Glutamatergic neuron (in vitro differentiated cells): ENCODE measurements around the gene GAL3ST1. TPM values are rescaled to one million over a fixed set of nuclear protein-coding genes. Genes with fewer than 3 reads are reported as not detected.
A peak's percentile ranks its signal among the peaks of the same experiment; 100 is the strongest.

Experiments used
- DNase-seq: peaks from one replicate; pipeline ENCODE4 v3.0.0; 2022
- H3K27ac Mint-ChIP-seq: one replicate; pipeline ENCODE4 v1.8.0; 2020; ENCODE audit warnings: mild to moderate bottlenecking, mixed read lengths, inconsistent platforms; ENCODE audit not compliant: unreplicated experiment
- H3K27me3 Mint-ChIP-seq: one replicate; pipeline ENCODE4 v1.8.0; 2020; ENCODE audit warnings: mild to moderate bottlenecking, moderate library complexity, mixed read lengths, inconsistent platforms; ENCODE audit not compliant: unreplicated experiment
- H3K36me3 Mint-ChIP-seq: one replicate; pipeline ENCODE4 v1.8.0; 2020; ENCODE audit warnings: mild to moderate bottlenecking, mixed read lengths, inconsistent platforms; ENCODE audit not compliant: unreplicated experiment
- H3K4me1 Mint-ChIP-seq: one replicate; pipeline ENCODE4 v1.8.0; 2020; ENCODE audit warnings: mild to moderate bottlenecking, low read depth, mixed read lengths, inconsistent platforms; ENCODE audit not compliant: unreplicated experiment
- H3K4me3 Mint-ChIP-seq: one replicate; pipeline ENCODE4 v1.8.0; 2020; ENCODE audit warnings: mild to moderate bottlenecking, mixed read lengths, inconsistent platforms; ENCODE audit not compliant: unreplicated experiment
- H3K9me3 Mint-ChIP-seq: one replicate; pipeline ENCODE4 v1.8.0; 2020; ENCODE audit warnings: mild to moderate bottlenecking, moderate library complexity, mixed read lengths, inconsistent platforms; ENCODE audit not compliant: unreplicated experiment
- total RNA-seq: library from RNA; stranded (reverse); fragmentation: NEBNext Ultra II Directional; extraction: Animal tissue kit (Norgen Biotek cat#: 25700); gene quantifications from one replicate; pipeline ENCODE4 v1.2.1, GENCODE V29; 2021; ENCODE audit not compliant: unreplicated experiment
- TF ChIP-seq, protein P1 (sequence below): fragments of 200-600 bp; sonication (generic); IDR thresholded peaks from one replicate; pipeline ENCODE4 v1.5.0; 2021; ENCODE audit not compliant: partially characterized antibody, unreplicated experiment

Gene GAL3ST1
- total RNA-seq, 1 donor from 2014 or later, result 1.8 TPM

DNA sequence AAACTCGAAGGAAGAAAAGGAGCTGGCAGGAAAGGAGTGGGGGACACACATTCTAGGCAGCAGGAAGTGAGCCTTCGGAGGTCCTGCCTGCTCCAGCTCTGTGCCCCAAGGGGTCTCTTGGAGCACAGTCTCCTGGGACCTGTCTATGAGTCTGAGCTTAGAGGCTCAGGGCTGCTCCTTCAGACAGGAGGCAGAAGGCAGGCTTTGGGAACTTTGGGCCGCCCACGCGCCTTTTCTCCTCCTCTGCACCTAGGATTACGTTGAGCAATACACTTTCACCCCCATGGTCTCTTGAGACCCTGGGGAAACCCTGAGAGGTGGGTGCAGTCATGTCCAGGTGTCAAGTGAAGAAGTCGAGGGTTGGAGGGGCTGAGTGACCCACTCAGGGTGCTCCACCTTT lies 33.5 kb upstream of the GAL3ST1 start:
- H3K27ac Mint-ChIP-seq, result no peak overlapping the region
- H3K36me3 Mint-ChIP-seq, result no peaks in the 10 kb centered on the region
- DNase-seq, result no peak
- TF ChIP-seq, protein P1, sequence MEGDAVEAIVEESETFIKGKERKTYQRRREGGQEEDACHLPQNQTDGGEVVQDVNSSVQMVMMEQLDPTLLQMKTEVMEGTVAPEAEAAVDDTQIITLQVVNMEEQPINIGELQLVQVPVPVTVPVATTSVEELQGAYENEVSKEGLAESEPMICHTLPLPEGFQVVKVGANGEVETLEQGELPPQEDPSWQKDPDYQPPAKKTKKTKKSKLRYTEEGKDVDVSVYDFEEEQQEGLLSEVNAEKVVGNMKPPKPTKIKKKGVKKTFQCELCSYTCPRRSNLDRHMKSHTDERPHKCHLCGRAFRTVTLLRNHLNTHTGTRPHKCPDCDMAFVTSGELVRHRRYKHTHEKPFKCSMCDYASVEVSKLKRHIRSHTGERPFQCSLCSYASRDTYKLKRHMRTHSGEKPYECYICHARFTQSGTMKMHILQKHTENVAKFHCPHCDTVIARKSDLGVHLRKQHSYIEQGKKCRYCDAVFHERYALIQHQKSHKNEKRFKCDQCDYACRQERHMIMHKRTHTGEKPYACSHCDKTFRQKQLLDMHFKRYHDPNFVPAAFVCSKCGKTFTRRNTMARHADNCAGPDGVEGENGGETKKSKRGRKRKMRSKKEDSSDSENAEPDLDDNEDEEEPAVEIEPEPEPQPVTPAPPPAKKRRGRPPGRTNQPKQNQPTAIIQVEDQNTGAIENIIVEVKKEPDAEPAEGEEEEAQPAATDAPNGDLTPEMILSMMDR, result no peak
- peaks cover 2% of the 10 kb centered on the region for H3K27me3 Mint-ChIP-seq
- H3K4me1 Mint-ChIP-seq, result peaks cover 8% of the 10 kb centered on the region
- H3K4me3 Mint-ChIP-seq, result no peak overlapping the region
- H3K9me3 Mint-ChIP-seq, result peaks cover 5% of the 10 kb centered on the region

DNA sequence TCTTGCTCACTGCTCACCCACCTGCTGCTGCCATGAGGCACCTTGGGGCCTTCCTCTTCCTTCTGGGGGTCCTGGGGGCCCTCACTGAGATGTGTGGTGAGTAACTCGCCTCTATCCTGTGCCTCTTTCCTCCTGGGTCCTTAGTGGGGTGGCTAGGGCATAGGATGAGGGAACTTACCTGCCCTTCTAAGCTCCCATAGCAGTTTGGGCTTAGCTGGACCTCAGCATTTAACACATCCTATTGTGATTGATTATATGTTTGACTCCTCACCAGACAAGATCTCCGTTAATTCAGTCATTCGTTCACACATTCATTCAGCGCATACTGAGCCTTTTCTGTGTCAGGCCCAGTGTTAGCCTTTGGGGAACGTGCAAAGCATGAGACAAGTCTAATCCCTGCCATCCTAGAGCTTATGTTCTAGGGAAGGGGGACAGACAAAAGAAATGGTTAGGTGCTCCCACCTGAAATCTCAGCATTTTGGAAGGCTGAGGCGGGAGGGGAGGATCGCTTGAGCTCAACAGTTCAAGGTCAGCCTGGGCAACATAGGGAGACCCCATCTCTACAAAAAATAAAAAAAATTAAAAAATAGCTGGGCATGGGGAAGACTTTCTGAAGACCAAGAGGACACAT lies 33.0 kb upstream of the GAL3ST1 start:
- Mint-ChIP-seq H3K9me3 (peaks cover 5% of the 10 kb centered on the region), H3K4me3 (peak overlapping the region; percentile 84), H3K27ac (peak overlapping the region; percentile 93), H3K36me3 (no peaks in the 10 kb centered on the region), H3K4me1 (peaks cover 8% of the 10 kb centered on the region), H3K27me3 (peaks cover 2% of the 10 kb centered on the region)
- DNase-seq, result no peak
- TF ChIP-seq, protein P1, result no peak

DNA sequence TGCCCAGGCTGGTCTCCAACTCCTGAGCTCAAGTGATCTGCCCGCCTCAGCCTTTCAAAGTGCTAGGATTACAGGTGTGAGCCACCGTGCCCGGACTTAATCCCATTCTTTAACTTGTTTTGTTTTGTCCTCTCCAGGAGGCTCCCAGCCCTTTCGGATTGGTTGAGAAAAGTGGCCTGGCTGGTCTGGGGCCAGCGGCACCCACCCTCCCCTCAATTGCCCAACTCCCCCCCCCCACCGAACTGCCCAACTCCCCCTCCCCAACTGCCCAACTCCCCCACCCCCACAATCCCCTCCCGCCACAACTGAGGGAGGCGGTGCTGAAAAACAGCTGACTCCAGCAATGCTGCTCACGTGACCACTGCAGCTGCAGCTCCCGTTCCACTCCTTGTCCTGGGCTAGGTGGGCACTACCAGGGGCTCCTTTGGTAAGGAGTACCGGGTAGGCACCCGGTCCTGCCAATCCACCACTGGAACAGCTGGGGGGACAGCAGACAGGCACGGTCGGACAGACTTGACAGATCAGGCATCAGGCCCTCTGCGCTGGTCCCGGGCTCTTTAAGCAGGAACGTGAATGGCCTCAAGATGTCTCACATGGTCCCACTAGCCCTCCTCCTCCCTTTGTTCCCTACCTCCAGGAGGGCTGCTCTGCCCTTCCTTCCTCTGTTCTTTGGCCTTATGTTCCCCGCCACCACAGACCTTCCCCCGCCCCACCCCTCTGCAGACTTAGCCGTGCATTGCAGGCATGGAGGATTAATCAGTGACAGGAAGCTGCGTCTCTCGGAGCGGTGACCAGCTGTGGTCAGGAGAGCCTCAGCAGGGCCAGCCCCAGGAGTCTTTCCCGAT lies 32.2 kb upstream of the GAL3ST1 start, which contains the start of gene TCN2:
TCN2 (plus strand) TSS at position 720 of the 845 bp plus-strand sequence. CDS start 158 bp downstream, outside the sequence.
- TF ChIP-seq, protein P1, result no peak
- peak; percentile 72 for DNase-seq
- peaks cover 5% of the 10 kb centered on the region for H3K9me3 Mint-ChIP-seq
- no peaks in the 10 kb centered on the region for H3K36me3 Mint-ChIP-seq
- peaks cover 2% of the 10 kb centered on the region for H3K27me3 Mint-ChIP-seq
- peaks cover 8% of the 10 kb centered on the region for H3K4me1 Mint-ChIP-seq
- peak within 1 kb of the TSS; percentile 84 for H3K4me3 Mint-ChIP-seq
- peak within 1 kb of the TSS; percentile 93 for H3K27ac Mint-ChIP-seq

DNA sequence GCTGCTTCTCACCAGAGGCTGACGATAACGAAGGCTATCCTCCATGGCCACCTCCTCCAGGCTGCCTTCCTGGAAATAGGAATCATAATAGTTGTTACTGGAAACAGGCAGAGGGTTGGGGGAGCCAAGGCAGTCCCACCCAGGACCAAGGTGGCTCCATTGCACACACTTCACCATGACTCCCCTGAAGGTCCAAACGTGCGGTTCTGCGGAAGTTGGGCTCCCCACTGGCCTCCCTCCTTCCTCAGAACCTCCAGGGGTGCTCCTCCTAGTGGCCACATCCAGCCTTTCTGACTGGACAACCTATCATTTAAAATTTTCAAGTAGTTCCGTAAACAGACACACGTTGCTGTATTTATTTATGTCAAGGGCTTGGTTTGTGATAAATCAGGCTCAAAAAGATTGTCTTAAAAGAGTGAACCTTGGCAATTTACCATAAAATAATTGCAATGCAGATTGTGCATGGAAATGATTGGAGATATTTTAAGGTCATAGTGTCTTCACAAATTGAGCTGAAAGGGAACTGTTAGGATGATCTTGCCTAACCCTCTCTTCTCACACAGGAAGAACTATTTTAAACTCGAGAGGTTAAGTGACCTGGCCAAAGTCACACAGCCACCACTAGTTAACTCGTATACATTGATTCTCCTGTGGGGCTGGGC lies 31.1 kb upstream of the GAL3ST1 start:
- DNase-seq, result peak; percentile 54
- TF ChIP-seq, protein P1, result peak; percentile 81
- Mint-ChIP-seq H3K27ac (no peak overlapping the region), H3K4me1 (peaks cover 8% of the 10 kb centered on the region), H3K36me3 (no peaks in the 10 kb centered on the region), H3K4me3 (no peak overlapping the region), H3K9me3 (peaks cover 5% of the 10 kb centered on the region), H3K27me3 (peaks cover 2% of the 10 kb centered on the region)
